ENCODE data around the gene CACFD1.

GRCh38 chr9:133420392-133420827, 39.4 kb upstream of the CACFD1 start:
- no peak for TF ChIP-seq POLR2A (IDR thresholded peaks at IDR 0.05)
- TF ChIP-seq, protein P1, sequence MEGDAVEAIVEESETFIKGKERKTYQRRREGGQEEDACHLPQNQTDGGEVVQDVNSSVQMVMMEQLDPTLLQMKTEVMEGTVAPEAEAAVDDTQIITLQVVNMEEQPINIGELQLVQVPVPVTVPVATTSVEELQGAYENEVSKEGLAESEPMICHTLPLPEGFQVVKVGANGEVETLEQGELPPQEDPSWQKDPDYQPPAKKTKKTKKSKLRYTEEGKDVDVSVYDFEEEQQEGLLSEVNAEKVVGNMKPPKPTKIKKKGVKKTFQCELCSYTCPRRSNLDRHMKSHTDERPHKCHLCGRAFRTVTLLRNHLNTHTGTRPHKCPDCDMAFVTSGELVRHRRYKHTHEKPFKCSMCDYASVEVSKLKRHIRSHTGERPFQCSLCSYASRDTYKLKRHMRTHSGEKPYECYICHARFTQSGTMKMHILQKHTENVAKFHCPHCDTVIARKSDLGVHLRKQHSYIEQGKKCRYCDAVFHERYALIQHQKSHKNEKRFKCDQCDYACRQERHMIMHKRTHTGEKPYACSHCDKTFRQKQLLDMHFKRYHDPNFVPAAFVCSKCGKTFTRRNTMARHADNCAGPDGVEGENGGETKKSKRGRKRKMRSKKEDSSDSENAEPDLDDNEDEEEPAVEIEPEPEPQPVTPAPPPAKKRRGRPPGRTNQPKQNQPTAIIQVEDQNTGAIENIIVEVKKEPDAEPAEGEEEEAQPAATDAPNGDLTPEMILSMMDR (IDR thresholded peaks at IDR 0.05), result no peak

Data from tibial nerve (tissue), 3 donors.